PC-3 (cell line): ENCODE data around the gene MUC20.
"Not testable (repeated sequence)": the region's sequence is repeated elsewhere in the genome, so short reads cannot be mapped to it uniquely, and the experiment has no call there.

ENCODE experiments used
- EZH2 ChIP-seq: fragments of 300-600 bp; sonication (generic); IDR thresholded peaks from one replicate; pipeline ENCODE4 v1.6.1; 2017; ENCODE audit warnings: antibody characterized with exemption, mild to moderate bottlenecking, low read length; ENCODE audit not compliant: unreplicated experiment
- EZH2phosphoT487 ChIP-seq: fragments of 300-600 bp; sonication (generic); IDR thresholded peaks from 2 replicates; pipeline ENCODE4 v1.6.1; 2018; ENCODE audit warnings: mild to moderate bottlenecking, antibody characterized with exemption, low read length, borderline replicate concordance
- TF ChIP-seq, protein P1 (sequence below): fragments of 300-600 bp; sonication (generic); conservative IDR thresholded peaks from 2 replicates; pipeline ENCODE4 v1.5.1; 2017; ENCODE audit warnings: antibody characterized with exemption, low read depth, mild to moderate bottlenecking, low read length

DNA sequence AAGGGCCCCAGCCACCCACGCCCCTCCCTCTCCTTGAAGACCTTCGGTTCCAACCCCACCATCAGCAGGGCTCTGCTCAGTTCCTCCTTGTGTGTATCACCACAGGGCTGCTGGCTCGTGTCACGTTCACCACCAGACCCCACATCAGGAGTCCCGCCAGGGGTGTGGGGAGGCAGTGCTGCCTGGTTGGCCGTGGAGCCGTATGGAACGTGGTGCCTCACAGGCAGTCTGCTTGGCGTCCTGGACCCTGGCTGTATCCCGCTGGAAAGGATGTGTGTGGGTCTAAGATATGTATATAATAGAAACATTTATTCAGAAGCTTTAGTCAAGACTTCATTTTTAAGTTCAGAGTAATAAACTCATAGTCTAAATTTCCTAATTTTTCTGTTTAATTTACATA lies 40.1 kb upstream of the MUC20 start:
- TF ChIP-seq, protein P1, sequence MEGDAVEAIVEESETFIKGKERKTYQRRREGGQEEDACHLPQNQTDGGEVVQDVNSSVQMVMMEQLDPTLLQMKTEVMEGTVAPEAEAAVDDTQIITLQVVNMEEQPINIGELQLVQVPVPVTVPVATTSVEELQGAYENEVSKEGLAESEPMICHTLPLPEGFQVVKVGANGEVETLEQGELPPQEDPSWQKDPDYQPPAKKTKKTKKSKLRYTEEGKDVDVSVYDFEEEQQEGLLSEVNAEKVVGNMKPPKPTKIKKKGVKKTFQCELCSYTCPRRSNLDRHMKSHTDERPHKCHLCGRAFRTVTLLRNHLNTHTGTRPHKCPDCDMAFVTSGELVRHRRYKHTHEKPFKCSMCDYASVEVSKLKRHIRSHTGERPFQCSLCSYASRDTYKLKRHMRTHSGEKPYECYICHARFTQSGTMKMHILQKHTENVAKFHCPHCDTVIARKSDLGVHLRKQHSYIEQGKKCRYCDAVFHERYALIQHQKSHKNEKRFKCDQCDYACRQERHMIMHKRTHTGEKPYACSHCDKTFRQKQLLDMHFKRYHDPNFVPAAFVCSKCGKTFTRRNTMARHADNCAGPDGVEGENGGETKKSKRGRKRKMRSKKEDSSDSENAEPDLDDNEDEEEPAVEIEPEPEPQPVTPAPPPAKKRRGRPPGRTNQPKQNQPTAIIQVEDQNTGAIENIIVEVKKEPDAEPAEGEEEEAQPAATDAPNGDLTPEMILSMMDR = not testable (repeated sequence)
- not testable (repeated sequence) for TF ChIP-seq EZH2, EZH2phosphoT487
